Esophagus muscularis mucosa (tissue), 4 donors: Measurements from ENCODE around the gene EPGN. TPM values are rescaled to one million over a fixed set of nuclear protein-coding genes. Genes with fewer than 3 reads are reported as not detected.

Source experiments
- DNase-seq: peaks from one replicate; pipeline ENCODE4 v3.0.0-alpha.2; 2017; ENCODE audit errors: extremely low spot score
- H3K27ac ChIP-seq, 4 donors: fragments of 200-600 bp; sonication (generic); replicated peaks in 1 of 4; 1 replicate in 3 of 4; 2 replicates in 1 of 4; pipeline ENCODE4 v1.5.1; 2016 to 2019; ENCODE audit warnings: mild to moderate bottlenecking in 1 of 4
- H3K27me3 ChIP-seq, 4 donors: fragments of 200-600 bp; sonication (generic); one replicate each; pipeline versions ENCODE4 v1.5.1 to v1.6.0; 2016 to 2019
- H3K36me3 ChIP-seq, 4 donors: fragments of 200-600 bp; sonication (generic); one replicate each; pipeline ENCODE4 v1.5.1; 2016 to 2019
- H3K4me1 ChIP-seq, 4 donors: fragments of 200-600 bp; sonication (generic); one replicate each; pipeline ENCODE4 v1.5.1; 2016 to 2019
- H3K4me3 ChIP-seq, 4 donors: fragments of 200-600 bp; sonication (generic); 1 replicate in 2 of 4; 2 replicates in 2 of 4; pipeline ENCODE4 v1.5.1; 2016 to 2019; ENCODE audit warnings: mild to moderate bottlenecking in 4 of 4, moderate library complexity in 1 of 4
- H3K9me3 ChIP-seq, 4 donors: fragments of 200-600 bp; sonication (generic); 1 replicate in 3 of 4; 2 replicates in 1 of 4; pipeline ENCODE4 v1.5.1; 2016 to 2019
- CTCF ChIP-seq, 3 experiments: fragments of 200-600 bp in 2 of 3; fragments of 450-650 bp in 1 of 3; sonication (generic) in 2 of 3; IDR thresholded peaks; one replicate each; pipeline ENCODE4 v1.5.1; 2017 to 2019; ENCODE audit warnings: antibody characterized with exemption in 3 of 3, mild to moderate bottlenecking in 2 of 3, moderate library complexity in 1 of 3
- EP300 ChIP-seq: sonication (generic); formaldehyde crosslinking; IDR thresholded peaks from one replicate; pipeline ENCODE4 v1.6.1; 2017; ENCODE audit warnings: antibody characterized with exemption
- POLR2A ChIP-seq: fragments of 450-650 bp; IDR thresholded peaks from one replicate; pipeline ENCODE4 v1.6.1; 2017; ENCODE audit warnings: antibody characterized with exemption, moderate library complexity, mild to moderate bottlenecking, low read depth
- POLR2AphosphoS5 ChIP-seq, 2 donors: sonication (generic); formaldehyde crosslinking; IDR thresholded peaks; one replicate each; pipeline ENCODE4 v1.6.1; 2017; ENCODE audit warnings: antibody characterized with exemption in 2 of 2
- WGBS: methylation state at CpG from one replicate; pipeline ENCODE4 v1.1.5; 2018; 5-methylcytosine and 5-hydroxymethylcytosine counted together
- intact Hi-C: fragments of 100-400 bp; cut with DNase I; formaldehyde crosslinking; loops from one replicate; pipeline ENCODE4 v1.15.1; 2023
- total RNA-seq, 4 donors: library from RNA; depleted of rRNA; stranded (reverse); fragments of >200 nt; gene quantifications; one replicate each; pipeline versions ENCODE4 v1.1.0 to v1.2.1, GENCODE V29; 2016

Gene EPGN
- total RNA-seq, 4 donors from 2014 or later: not detected

GRCh38 chr4:74328501-74328900 is 20.2 kb downstream of the EPGN start:
- 88% methylated on average over 1 of the region's 1 CpG for WGBS
- Histone ChIP-seq H3K27ac (no peak overlapping the region), H3K9me3 (no peaks in the 10 kb centered on the region), H3K36me3 (no peaks in the 10 kb centered on the region), H3K4me1 (no peaks in the 10 kb centered on the region), H3K4me3 (no peak overlapping the region), H3K27me3 (no peaks in the 10 kb centered on the region)
- no peak for DNase-seq
- TF ChIP-seq EP300 (no peak), POLR2A (no peak), CTCF (IDR thresholded peaks at IDR 0.05) (no peak), POLR2AphosphoS5 (IDR thresholded peaks at IDR 0.05) (no peak)
- intact Hi-C loops: no loop called here

- H3K27me3 ChIP-seq: no peaks in the 10 kb centered on the region
- TF ChIP-seq CTCF (IDR thresholded peaks at IDR 0.05): no peak
- H3K27ac ChIP-seq: no peak overlapping the region
- DNase-seq: no peak
- no peaks in the 10 kb centered on the region for H3K9me3 ChIP-seq
- no peaks in the 10 kb centered on the region for H3K4me1 ChIP-seq
- intact Hi-C loops: no loop called here
- H3K4me3 ChIP-seq: no peak overlapping the region
- no peaks in the 10 kb centered on the region for H3K36me3 ChIP-seq
Observed at GRCh38 chr4:74329307-74329706, 21.0 kb downstream of the EPGN start.

- intact Hi-C loops: no loop called here
- Histone ChIP-seq H3K27me3 (no peaks in the 10 kb centered on the region), H3K9me3 (no peaks in the 10 kb centered on the region), H3K27ac (no peak overlapping the region), H3K4me3 (no peak overlapping the region), H3K36me3 (no peaks in the 10 kb centered on the region), H3K4me1 (no peaks in the 10 kb centered on the region)
- WGBS: 70% methylated on average over 9 of the region's 9 CpGs
- TF ChIP-seq POLR2A: no peak
- no peak for TF ChIP-seq POLR2AphosphoS5 (IDR thresholded peaks at IDR 0.05)
- no peak for TF ChIP-seq EP300
- no peak for DNase-seq
Observed at GRCh38 chr4:74330295-74330750, 22.1 kb downstream of the EPGN start.

- no peak for DNase-seq
- 79% methylated on average over 2 of the region's 2 CpGs for WGBS
- Histone ChIP-seq H3K4me3 (no peak overlapping the region), H3K9me3 (no peaks in the 10 kb centered on the region), H3K4me1 (no peaks in the 10 kb centered on the region), H3K36me3 (no peaks in the 10 kb centered on the region), H3K27me3 (no peaks in the 10 kb centered on the region), H3K27ac (no peak overlapping the region)
- no peak for TF ChIP-seq POLR2A
- TF ChIP-seq POLR2AphosphoS5 (IDR thresholded peaks at IDR 0.05): no peak
- no peak for TF ChIP-seq CTCF (IDR thresholded peaks at IDR 0.05)
- no peak for TF ChIP-seq EP300
- intact Hi-C loops: no loop called here
Observed at GRCh38 chr4:74331252-74331651, 23.0 kb downstream of the EPGN start.

- TF ChIP-seq EP300 (no peak), POLR2AphosphoS5 (IDR thresholded peaks at IDR 0.05) (no peak), CTCF (IDR thresholded peaks at IDR 0.05) (no peak), POLR2A (no peak)
- no peak for DNase-seq
- Histone ChIP-seq H3K9me3 (no peaks in the 10 kb centered on the region), H3K36me3 (no peaks in the 10 kb centered on the region), H3K27ac (no peak overlapping the region), H3K4me1 (no peaks in the 10 kb centered on the region), H3K27me3 (no peaks in the 10 kb centered on the region), H3K4me3 (no peak overlapping the region)
- intact Hi-C loops: no loop called here
Observed at GRCh38 chr4:74331944-74332343, 23.7 kb downstream of the EPGN start.
